Measurements from ENCODE around the gene DDX10.
"Not testable (repeated sequence)": the region's sequence is repeated elsewhere in the genome, so short reads cannot be mapped to it uniquely, and the experiment has no call there.

The DDX10 gene

GRCh38 chr11:108726077-108726800 lies 61.4 kb downstream of the DDX10 start:
- no peak overlapping the region for H3K27ac Mint-ChIP-seq
- no peak overlapping the region for H3K4me3 Mint-ChIP-seq
- peaks cover 41% of the 10 kb centered on the region for H3K4me1 Mint-ChIP-seq
- H3K27me3 Mint-ChIP-seq, result no peaks in the 10 kb centered on the region
- no peaks in the 10 kb centered on the region for H3K9me3 Mint-ChIP-seq
- peaks cover 41% of the 10 kb centered on the region for H3K36me3 Mint-ChIP-seq

GRCh38 chr11:108727665-108728064 lies 62.8 kb downstream of the DDX10 start:
- Mint-ChIP-seq H3K36me3 (peaks cover 37% of the 10 kb centered on the region), H3K27ac (no peak overlapping the region)

DNA sequence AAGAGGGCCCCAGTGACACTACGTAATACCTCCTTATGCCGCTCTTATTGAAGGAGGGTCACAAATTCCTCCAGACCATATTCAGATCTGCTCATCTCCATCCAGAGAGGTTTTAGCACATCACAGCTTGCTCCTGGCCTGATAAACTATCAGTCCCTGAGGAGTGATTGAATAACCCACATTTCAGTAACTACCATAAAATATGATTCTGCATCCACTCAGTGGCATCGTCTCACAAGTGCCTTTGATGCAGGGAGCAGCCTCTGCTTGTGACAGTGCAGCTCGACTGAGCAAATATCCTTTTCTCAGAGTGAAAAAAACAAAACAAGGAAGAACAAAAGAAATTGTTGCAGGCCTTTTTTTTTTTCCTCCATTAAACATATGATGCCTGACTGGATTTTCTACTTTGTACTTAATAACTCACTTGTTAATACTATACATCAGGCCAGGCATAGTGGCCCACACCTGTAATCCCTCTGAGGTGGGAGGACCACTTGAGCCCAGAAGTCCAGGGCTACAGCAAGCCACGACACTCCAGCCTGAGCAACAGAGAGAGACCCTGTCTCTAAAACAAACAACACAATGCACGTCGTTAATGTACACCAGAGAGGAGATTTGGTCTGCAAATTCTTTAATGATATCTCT lies 64.5 kb downstream of the DDX10 start:
- H3K9me3 Mint-ChIP-seq, result no peaks in the 10 kb centered on the region
- no peak overlapping the region for H3K27ac Mint-ChIP-seq
- H3K4me3 Mint-ChIP-seq, result no peak overlapping the region
- H3K36me3 Mint-ChIP-seq, result peaks cover 32% of the 10 kb centered on the region
- H3K27me3 Mint-ChIP-seq, result no peaks in the 10 kb centered on the region
- peaks cover 67% of the 10 kb centered on the region for H3K4me1 Mint-ChIP-seq

More at GRCh38 chr11:108727665-108728064, 62.8 kb downstream of the DDX10 start:
- no peak overlapping the region for H3K4me3 Mint-ChIP-seq
- H3K27me3 Mint-ChIP-seq, result no peaks in the 10 kb centered on the region
- H3K9me3 Mint-ChIP-seq, result no peaks in the 10 kb centered on the region
- peaks cover 53% of the 10 kb centered on the region for H3K4me1 Mint-ChIP-seq

DNA sequence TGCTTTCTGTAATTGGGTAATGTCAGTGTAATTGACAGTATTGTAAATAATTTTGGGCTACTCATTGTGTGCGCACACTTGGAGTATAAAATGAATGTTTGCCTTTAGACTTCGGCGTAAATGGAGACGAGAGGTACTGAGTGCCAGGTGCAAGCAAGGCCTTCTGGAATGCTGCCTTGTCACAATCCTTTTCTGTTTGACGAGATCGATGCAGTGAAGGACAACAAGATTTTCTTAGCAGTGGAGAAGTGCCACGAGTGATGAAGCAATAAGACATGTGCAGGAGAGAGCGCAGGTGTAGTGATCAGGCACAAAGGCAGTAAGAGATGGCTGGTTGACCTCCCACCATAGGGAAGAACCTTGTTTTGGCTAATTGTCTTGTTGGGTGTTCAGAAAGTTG lies 67.5 kb downstream of the DDX10 start:
- H3K27me3 Mint-ChIP-seq, result no peaks in the 10 kb centered on the region
- H3K4me3 Mint-ChIP-seq, result no peak overlapping the region
- H3K36me3 Mint-ChIP-seq, result peaks cover 27% of the 10 kb centered on the region
- no peaks in the 10 kb centered on the region for H3K9me3 Mint-ChIP-seq
- no peak overlapping the region for H3K27ac Mint-ChIP-seq
- peaks cover 61% of the 10 kb centered on the region for H3K4me1 Mint-ChIP-seq

DNA sequence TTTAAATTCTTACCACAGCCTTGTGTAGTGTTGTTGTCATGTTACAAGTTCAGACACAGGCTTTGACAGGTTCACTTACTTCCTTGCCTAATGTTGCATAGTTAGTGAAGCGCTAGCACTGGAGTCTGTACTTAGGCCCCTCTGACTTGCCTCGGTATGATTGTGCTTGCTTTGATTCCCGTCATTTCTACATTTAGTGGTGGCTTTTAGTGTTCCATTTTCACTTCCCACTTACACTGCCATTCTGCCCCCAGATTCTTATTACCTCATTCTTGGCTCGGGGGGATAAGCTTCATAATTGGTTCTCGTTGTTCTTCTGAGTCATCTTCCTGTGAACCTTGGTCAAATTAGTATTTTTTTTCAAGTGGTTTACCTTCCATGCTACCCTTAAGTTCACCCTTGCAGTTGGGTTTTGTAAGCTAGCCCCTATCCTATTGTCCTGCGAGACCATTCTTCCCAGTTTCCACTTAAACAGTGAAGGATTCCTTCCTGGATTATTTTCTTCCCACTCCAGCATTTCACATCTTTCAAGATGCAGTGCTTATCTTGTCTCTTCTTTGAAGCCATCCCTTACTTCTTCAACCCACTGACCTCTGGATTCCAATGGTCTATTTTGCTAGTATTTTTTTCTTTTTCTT lies 68.7 kb downstream of the DDX10 start:
- Mint-ChIP-seq H3K27me3 (no peaks in the 10 kb centered on the region), H3K4me3 (peak overlapping the region; percentile 40), H3K4me1 (peaks cover 57% of the 10 kb centered on the region), H3K36me3 (peaks cover 35% of the 10 kb centered on the region), H3K9me3 (no peaks in the 10 kb centered on the region), H3K27ac (peak overlapping the region; percentile 85)

DNA sequence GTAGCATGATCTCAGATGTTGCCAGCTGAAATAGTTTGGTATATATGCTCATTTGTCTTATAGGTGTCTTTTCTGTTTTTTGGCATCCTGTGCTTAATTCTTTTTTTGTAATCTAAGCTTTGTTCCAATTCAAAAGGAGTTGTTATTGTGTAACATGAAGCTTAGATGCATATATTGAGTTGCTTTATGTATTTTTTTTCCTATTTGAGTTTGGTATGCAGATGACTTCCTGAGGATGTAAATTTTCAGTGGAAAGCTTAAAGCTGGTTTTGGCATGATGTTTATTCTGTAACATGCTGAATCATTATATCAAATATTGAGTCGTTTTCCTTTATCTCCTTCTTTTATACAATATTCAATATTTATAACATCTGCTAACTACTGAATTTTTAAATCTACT lies 69.4 kb downstream of the DDX10 start:
- Mint-ChIP-seq H3K36me3 (peaks cover 33% of the 10 kb centered on the region), H3K27ac (no peak overlapping the region), H3K27me3 (no peaks in the 10 kb centered on the region), H3K9me3 (no peaks in the 10 kb centered on the region), H3K4me1 (peaks cover 51% of the 10 kb centered on the region), H3K4me3 (no peak overlapping the region)

DNA sequence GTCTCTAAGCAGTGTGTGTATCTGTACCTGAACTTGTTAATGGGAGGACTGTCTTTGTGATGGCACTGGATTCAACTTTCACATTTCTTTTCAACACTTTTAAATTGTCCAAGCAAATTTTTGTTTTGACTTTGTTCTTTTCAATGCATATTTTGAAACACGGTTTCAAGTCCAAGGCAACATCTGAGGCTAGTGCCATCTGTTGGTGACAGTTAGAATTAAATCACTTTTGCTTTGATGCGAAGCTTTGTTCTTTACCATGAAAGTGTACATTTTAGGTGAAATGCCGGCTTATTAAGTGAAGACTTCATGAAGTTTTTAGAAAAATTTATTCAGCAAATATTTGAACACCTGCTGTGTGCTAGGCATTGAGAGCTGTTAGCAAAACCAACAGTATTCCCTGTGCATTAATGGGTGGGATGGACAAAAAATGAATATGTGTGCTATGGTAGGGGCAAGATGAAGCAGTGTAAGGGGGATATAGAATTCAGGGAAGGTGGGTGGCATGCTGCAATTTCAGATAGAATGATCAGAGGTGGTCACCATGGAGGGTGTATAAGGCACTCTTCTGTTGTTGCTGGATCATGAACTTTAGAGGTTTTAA lies 70.2 kb downstream of the DDX10 start:
- Mint-ChIP-seq H3K4me3 (no peak overlapping the region), H3K4me1 (peaks cover 43% of the 10 kb centered on the region), H3K27ac (no peak overlapping the region), H3K27me3 (no peaks in the 10 kb centered on the region), H3K36me3 (peaks cover 35% of the 10 kb centered on the region), H3K9me3 (peaks cover 1% of the 10 kb centered on the region)

GRCh38 chr11:108740132-108740531 lies 75.3 kb downstream of the DDX10 start:
- not testable (repeated sequence) for H3K27me3 Mint-ChIP-seq, H3K9me3 Mint-ChIP-seq, H3K27ac Mint-ChIP-seq, H3K4me3 Mint-ChIP-seq, H3K4me1 Mint-ChIP-seq
- peaks cover 39% of the 10 kb centered on the region for H3K36me3 Mint-ChIP-seq

DNA sequence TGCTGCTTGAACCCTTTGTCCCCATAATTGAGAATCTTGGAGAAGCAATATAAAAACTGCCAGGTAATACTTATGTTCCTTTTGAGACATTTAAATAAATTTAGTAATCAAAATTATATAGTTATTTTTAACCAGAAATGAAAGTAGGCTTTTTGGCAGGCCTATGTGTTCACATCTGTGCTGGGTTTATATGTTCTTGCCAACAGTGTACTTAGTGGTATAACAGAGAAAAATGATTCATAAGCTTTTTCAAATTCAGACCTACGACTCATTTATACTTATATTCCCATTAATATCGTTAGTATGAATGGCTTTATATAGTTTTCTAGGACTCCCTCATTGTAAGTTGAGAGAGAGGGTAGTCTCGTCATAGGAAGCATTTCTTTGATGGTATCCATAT lies 79.0 kb downstream of the DDX10 start:
- Mint-ChIP-seq H3K36me3 (peaks cover 27% of the 10 kb centered on the region), H3K4me1 (no peaks in the 10 kb centered on the region), H3K27ac (no peak overlapping the region), H3K9me3 (peaks cover 3% of the 10 kb centered on the region), H3K4me3 (no peak overlapping the region), H3K27me3 (no peaks in the 10 kb centered on the region)

- no peaks in the 10 kb centered on the region for H3K9me3 Mint-ChIP-seq
- peaks cover 13% of the 10 kb centered on the region for H3K36me3 Mint-ChIP-seq
- peaks cover 36% of the 10 kb centered on the region for H3K4me1 Mint-ChIP-seq
- no peak overlapping the region for H3K4me3 Mint-ChIP-seq
- H3K27me3 Mint-ChIP-seq, result no peaks in the 10 kb centered on the region
- H3K27ac Mint-ChIP-seq, result no peak overlapping the region
These were observed 84.1 kb downstream of the DDX10 start for GRCh38 chr11:108748968-108749367.

DNA sequence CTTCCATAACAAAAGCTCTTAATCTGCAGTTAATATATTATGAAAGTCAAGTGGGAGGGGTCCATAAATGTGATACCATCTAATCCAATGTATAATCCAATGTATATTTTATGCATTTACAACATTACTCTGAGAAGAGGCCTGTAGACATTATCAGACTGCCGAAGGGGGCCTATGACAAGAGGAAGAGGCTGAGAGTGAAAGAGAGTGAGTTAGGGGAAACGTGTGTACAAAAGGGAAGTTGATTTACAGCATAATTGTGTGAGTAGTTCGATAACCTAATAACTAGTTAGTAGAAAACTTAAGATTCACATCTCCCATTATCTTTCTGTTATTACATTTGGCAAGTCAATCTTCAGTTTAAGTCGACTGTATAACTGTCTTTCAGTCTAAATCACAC lies 86.6 kb downstream of the DDX10 start:
- peaks cover 56% of the 10 kb centered on the region for H3K4me1 Mint-ChIP-seq
- peaks cover 17% of the 10 kb centered on the region for H3K36me3 Mint-ChIP-seq
- no peak overlapping the region for H3K4me3 Mint-ChIP-seq
- no peaks in the 10 kb centered on the region for H3K27me3 Mint-ChIP-seq
- H3K9me3 Mint-ChIP-seq, result no peaks in the 10 kb centered on the region
- H3K27ac Mint-ChIP-seq, result no peak overlapping the region

GRCh38 chr11:108752297-108752751 lies 87.5 kb downstream of the DDX10 start:
- Mint-ChIP-seq H3K9me3 (no peaks in the 10 kb centered on the region), H3K27ac (no peak overlapping the region), H3K4me3 (no peak overlapping the region), H3K36me3 (peaks cover 17% of the 10 kb centered on the region), H3K4me1 (peaks cover 61% of the 10 kb centered on the region), H3K27me3 (no peaks in the 10 kb centered on the region)

DNA sequence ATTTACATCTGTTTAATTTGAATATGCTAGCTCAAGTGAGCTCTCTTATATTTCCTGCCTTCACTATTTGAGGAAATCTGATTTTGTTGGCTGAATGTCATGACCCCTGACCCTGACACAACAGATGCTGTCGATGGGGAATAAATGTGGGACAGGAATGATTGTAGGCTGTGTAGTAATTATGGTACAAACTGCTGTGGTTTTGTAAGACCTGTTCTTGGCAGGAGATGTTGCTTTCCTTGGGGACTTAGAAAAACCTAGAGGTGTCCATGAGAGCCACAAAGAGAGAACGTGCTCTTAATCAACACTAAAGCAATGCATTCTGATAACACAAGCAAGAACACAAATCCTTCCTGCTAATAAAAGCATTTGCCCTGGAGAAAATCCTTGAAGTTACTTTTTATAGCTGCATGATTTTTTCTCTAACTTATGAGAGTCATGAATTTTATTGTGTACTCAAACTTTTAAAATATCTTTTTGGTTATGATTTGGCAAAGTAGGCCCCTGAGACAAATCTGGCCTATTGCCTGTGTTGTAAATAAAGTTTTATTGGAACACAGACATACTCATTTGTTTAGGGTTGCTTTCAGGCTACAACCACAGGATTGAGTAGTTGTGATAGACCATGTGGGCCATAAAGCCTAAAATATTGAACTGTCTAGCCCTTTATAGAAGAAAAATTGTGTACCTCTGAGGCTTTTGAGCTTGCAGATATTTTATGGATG lies 90.2 kb downstream of the DDX10 start:
- Mint-ChIP-seq H3K27ac (peak overlapping the region; percentile 32), H3K4me3 (no peak overlapping the region), H3K27me3 (no peaks in the 10 kb centered on the region), H3K9me3 (peaks cover 4% of the 10 kb centered on the region), H3K4me1 (peaks cover 60% of the 10 kb centered on the region), H3K36me3 (peaks cover 18% of the 10 kb centered on the region)

- no peaks in the 10 kb centered on the region for H3K27me3 Mint-ChIP-seq
- peaks cover 4% of the 10 kb centered on the region for H3K9me3 Mint-ChIP-seq
- no peak overlapping the region for H3K27ac Mint-ChIP-seq
- no peak overlapping the region for H3K4me3 Mint-ChIP-seq
- peaks cover 10% of the 10 kb centered on the region for H3K36me3 Mint-ChIP-seq
- peaks cover 49% of the 10 kb centered on the region for H3K4me1 Mint-ChIP-seq
These were observed 92.8 kb downstream of the DDX10 start for GRCh38 chr11:108757630-108758029.

- Mint-ChIP-seq H3K4me3 (no peak overlapping the region), H3K27ac (no peak overlapping the region), H3K36me3 (peaks cover 10% of the 10 kb centered on the region), H3K27me3 (no peaks in the 10 kb centered on the region), H3K9me3 (peaks cover 4% of the 10 kb centered on the region), H3K4me1 (peaks cover 45% of the 10 kb centered on the region)
These were observed 93.6 kb downstream of the DDX10 start for GRCh38 chr11:108758458-108758857.
